PFSK-1 (cell line): Measurements from ENCODE around the gene RGS7.

ENCODE experiments used
- FOXP2 ChIP-seq: optimal IDR thresholded peaks from 2 replicates; pipeline ENCODE3; 2011; ENCODE audit warnings: borderline replicate concordance, control low read depth, inconsistent platforms; ENCODE audit not compliant: insufficient read depth; ENCODE audit errors: extremely low read length, extremely low read depth
- POLR2AphosphoS5 ChIP-seq: IDR thresholded peaks from 2 replicates; pipeline ENCODE4 v1.6.1; 2012; ENCODE audit warnings: low read depth, mild to moderate bottlenecking, control low read depth, low read length, moderate library complexity
- REST ChIP-seq, 2 experiments: IDR thresholded peaks; 2 replicates each; pipeline versions ENCODE4 v1.6.1 to v1.8.0; 2011 to 2012; ENCODE audit warnings: low read depth in 2 of 2, low read length in 2 of 2, control low read depth in 1 of 2, inconsistent platforms in 1 of 2, mild to moderate bottlenecking in 1 of 2, moderate library complexity in 1 of 2; ENCODE audit not compliant: insufficient read depth in 1 of 2
- SIN3A ChIP-seq: IDR thresholded peaks from 2 replicates; pipeline ENCODE4 v1.6.1; 2012; ENCODE audit warnings: mild to moderate bottlenecking, low read length, moderate library complexity, borderline replicate concordance; ENCODE audit not compliant: insufficient read depth
- TAF1 ChIP-seq: IDR thresholded peaks from 2 replicates; pipeline ENCODE4 v1.6.1; 2012; ENCODE audit warnings: low read length, control low read depth, borderline replicate concordance; ENCODE audit not compliant: insufficient read depth

The RGS7 gene

GRCh38 chr1:241228339-241228738 lies 128.7 kb downstream of the RGS7 start:
- TF ChIP-seq TAF1 (no peak), REST (IDR thresholded peaks at IDR 0.05; ENCODE audit: insufficient read depth in 1 of 2, low read depth in 2 of 2, low read length in 2 of 2) (no peak), SIN3A (no peak), FOXP2 (no peak), POLR2AphosphoS5 (no peak)

GRCh38 chr1:241225741-241226140 lies 131.3 kb downstream of the RGS7 start:
- TF ChIP-seq POLR2AphosphoS5 (no peak), REST (IDR thresholded peaks at IDR 0.05; ENCODE audit: insufficient read depth in 1 of 2, low read depth in 2 of 2, low read length in 2 of 2) (no peak), FOXP2 (no peak), SIN3A (no peak), TAF1 (no peak)

GRCh38 chr1:241221319-241221718 lies 135.7 kb downstream of the RGS7 start:
- TF ChIP-seq POLR2AphosphoS5 = no peak
- no peak for TF ChIP-seq FOXP2
- TF ChIP-seq SIN3A = no peak
- TF ChIP-seq REST (IDR thresholded peaks at IDR 0.05; ENCODE audit: insufficient read depth in 1 of 2, low read depth in 2 of 2, low read length in 2 of 2) = no peak
- no peak for TF ChIP-seq TAF1

GRCh38 chr1:241219449-241219848 lies 137.6 kb downstream of the RGS7 start:
- TF ChIP-seq POLR2AphosphoS5 (no peak), SIN3A (no peak), TAF1 (no peak), FOXP2 (no peak), REST (IDR thresholded peaks at IDR 0.05; ENCODE audit: insufficient read depth in 1 of 2, low read depth in 2 of 2, low read length in 2 of 2) (no peak)

- no peak for TF ChIP-seq REST (IDR thresholded peaks at IDR 0.05; ENCODE audit: insufficient read depth in 1 of 2, low read depth in 2 of 2, low read length in 2 of 2)
- no peak for TF ChIP-seq SIN3A
- no peak for TF ChIP-seq TAF1
Measured at GRCh38 chr1:241217516-241217915, 139.5 kb downstream of the RGS7 start.
